GM12864 (cell line): ENCODE data around the gene GAD1.

Experiments used
- DNase-seq: peaks from one replicate; pipeline ENCODE4 v3.0.0-alpha.2; 2011; ENCODE audit warnings: low read depth
- H3K4me3 ChIP-seq: 2 replicates; pipeline ENCODE4 v1.5.1; 2011; ENCODE audit warnings: mild to moderate bottlenecking, low read depth, low read length, control low read depth
- CTCF ChIP-seq: IDR thresholded peaks from 2 replicates; pipeline ENCODE4 v1.5.1; 2011; ENCODE audit warnings: low read depth, mild to moderate bottlenecking, moderate library complexity, low read length, control low read depth, inconsistent platforms; ENCODE audit errors: missing control alignments

GAD1 gene

GRCh38 chr2:170891893-170892292, 75.2 kb downstream of the GAD1 start:
- TF ChIP-seq CTCF, result no peak
- DNase-seq, result no peak
- no peak overlapping the region for H3K4me3 ChIP-seq

DNA sequence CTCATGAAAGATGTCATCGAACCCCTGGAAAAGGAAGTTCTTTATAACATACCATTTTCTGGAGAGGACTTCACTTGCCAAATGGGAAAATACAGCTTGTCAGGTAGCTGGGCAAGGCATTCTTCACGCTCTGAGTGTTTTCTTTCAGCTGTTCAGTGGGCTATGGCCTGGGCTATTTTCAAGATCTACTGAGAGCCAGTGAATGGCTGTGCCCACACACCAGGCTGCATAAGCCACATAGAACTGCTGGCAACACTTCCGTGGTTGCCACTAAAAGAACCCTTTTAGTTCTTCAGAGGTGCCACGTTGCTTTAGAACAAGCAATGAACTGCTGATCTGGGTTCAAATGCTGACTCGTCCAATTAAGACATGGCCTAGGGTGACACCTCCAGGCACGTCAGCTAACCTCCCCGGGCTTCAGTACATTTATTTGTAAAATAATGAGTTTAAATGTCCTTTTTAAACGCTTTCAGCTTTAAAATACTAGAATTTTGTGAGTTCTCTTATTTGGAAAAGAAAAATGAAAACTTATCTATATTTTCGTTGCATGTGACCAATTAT, 75.8 kb downstream of the GAD1 start:
- DNase-seq, result no peak
- TF ChIP-seq CTCF, result no peak
- H3K4me3 ChIP-seq, result no peak overlapping the region

GRCh38 chr2:170895023-170895757, 78.5 kb downstream of the GAD1 start:
- H3K4me3 ChIP-seq, result no peak overlapping the region
- TF ChIP-seq CTCF, result no peak
- DNase-seq, result no peak

GRCh38 chr2:170896622-170897021, 79.9 kb downstream of the GAD1 start:
- no peak for TF ChIP-seq CTCF
- H3K4me3 ChIP-seq, result no peak overlapping the region
- DNase-seq, result no peak

- no peak for DNase-seq
- no peak overlapping the region for H3K4me3 ChIP-seq
- TF ChIP-seq CTCF, result no peak
Measured at GRCh38 chr2:170897108-170897507, 80.4 kb downstream of the GAD1 start.

GRCh38 chr2:170905864-170906263, 89.2 kb downstream of the GAD1 start:
- no peak for TF ChIP-seq CTCF
- no peak for DNase-seq
- no peak overlapping the region for H3K4me3 ChIP-seq
